K562 (cell line): ENCODE results near the gene SMIM30. TPM values are rescaled to one million over a fixed set of nuclear protein-coding genes. Genes with fewer than 3 reads are reported as not detected.

Experiments
- ATAC-seq: fragments of 200-7000 bp; cut with Tn5 transposase; 3 replicates; pipeline ENCODE4 v1.9.1; 2020; ENCODE audit warnings: moderate library complexity
- BruUV-seq: library from RNA; stranded (reverse); fragments of 400-500 nt; replicated peaks from 2 replicates; lab custom pipeline; 2021; lab: Mats Ljungman, UMichigan
- CTCF ChIA-PET: fragments of 300-600 bp; formaldehyde crosslinking; extraction: SDS; loops from one replicate; lab custom pipeline; 2021; ENCODE audit warnings: low intra/inter-chr PET ratio; lab: Yijun Ruan, JAX
- POLR2A ChIA-PET: fragments of 300-600, 350-650 bp; sonication (Branson Sonifier 250); formaldehyde crosslinking; extraction: SDS; loops from one replicate; lab custom pipeline; 2021; ENCODE audit warnings: antibody characterized with exemption, inconsistent platforms; lab: Yijun Ruan, JAX
- DNase-seq, 4 experiments: peaks; one replicate each; pipeline versions ENCODE4 v3.0.0 to v3.0.0-alpha.2; 2011 to 2018; ENCODE audit warnings: low spot score in 3 of 4, mixed read lengths in 3 of 4; ENCODE audit errors: extremely low read depth in 1 of 4
- FAIRE-seq: peaks from 2 replicates; lab custom pipeline; 2011; peaks lifted over from hg19 to GRCh38; lab: Jason Lieb, UNC
- H2AFZ ChIP-seq: 2 replicates; pipeline ENCODE4 v1.6.0; 2011; ENCODE audit warnings: low read depth, low read length, control low read depth, inconsistent platforms
- H3K27ac ChIP-seq: fragments of 200-600 bp; 3 replicates; pipeline ENCODE4 v1.8.0; 2011; ENCODE audit warnings: low read depth, mild to moderate bottlenecking, control low read depth, inconsistent platforms, low read length, moderate library complexity, mixed read lengths; ENCODE audit errors: extremely low read depth
- H3K27me3 ChIP-seq, 2 experiments: fragments of 300-600 bp in 1 of 2; 2 replicates in 1 of 2; 3 replicates in 1 of 2; pipeline versions ENCODE4 v1.6.0 to v1.8.0; 2011; ENCODE audit warnings: inconsistent platforms in 2 of 2, low read length in 2 of 2, mild to moderate bottlenecking in 1 of 2, mixed read lengths in 1 of 2, moderate library complexity in 1 of 2; ENCODE audit not compliant: control insufficient read depth in 2 of 2, insufficient read depth in 2 of 2
- H3K36me3 ChIP-seq: fragments of 300-600 bp; 3 replicates; pipeline ENCODE4 v1.8.0; 2011; ENCODE audit warnings: mild to moderate bottlenecking, low read length, inconsistent platforms; ENCODE audit not compliant: control insufficient read depth, insufficient read depth
- H3K4me1 ChIP-seq, 2 experiments: fragments of 200-600 bp in 1 of 2; replicated peaks in 1 of 2; 2 replicates in 1 of 2; 3 replicates in 1 of 2; pipeline versions ENCODE4 v1.5.1 to v1.8.0; 2011; ENCODE audit warnings: inconsistent platforms in 2 of 2, low read length in 2 of 2, mild to moderate bottlenecking in 1 of 2, mixed read lengths in 1 of 2, moderate library complexity in 1 of 2; ENCODE audit not compliant: control insufficient read depth in 2 of 2, insufficient read depth in 2 of 2
- H3K4me2 ChIP-seq: 2 replicates; pipeline ENCODE4 v1.6.1; 2011; ENCODE audit warnings: low read length, control low read depth, inconsistent platforms, mixed read lengths; ENCODE audit not compliant: insufficient read depth
- H3K4me3 ChIP-seq: fragments of 200-600 bp; sonication (generic), shearing (Covaris generic); 2 replicates; pipeline ENCODE4 v1.5.1; 2016; ENCODE audit warnings: control low read depth, inconsistent platforms
- H3K79me2 ChIP-seq: fragments of 200-600 bp; 3 replicates; pipeline ENCODE4 v1.8.0; 2011; ENCODE audit warnings: low read length, inconsistent platforms; ENCODE audit not compliant: control insufficient read depth, insufficient read depth
- H3K9ac ChIP-seq, 2 experiments: 2 replicates each; pipeline versions ENCODE4 v1.6.0 to v1.6.1; 2011; ENCODE audit warnings: low read depth in 2 of 2, low read length in 2 of 2, control low read depth in 1 of 2, inconsistent platforms in 1 of 2, mild to moderate bottlenecking in 1 of 2, mixed read lengths in 1 of 2; ENCODE audit not compliant: insufficient read depth in 1 of 2
- H3K9me1 ChIP-seq: one replicate; pipeline ENCODE4 v1.6.0; 2011; ENCODE audit warnings: inconsistent platforms, mild to moderate bottlenecking, low read length, moderate library complexity; ENCODE audit not compliant: control insufficient read depth, insufficient read depth
- H3K9me3 ChIP-seq: replicated peaks from 2 replicates; pipeline ENCODE4 v1.5.1; 2011; ENCODE audit warnings: low read depth, low read length, inconsistent platforms; ENCODE audit not compliant: control insufficient read depth, insufficient read depth
- H4K20me1 ChIP-seq: replicated peaks from 2 replicates; pipeline ENCODE4 v1.6.1; 2011; ENCODE audit warnings: low read length, inconsistent platforms, mixed read lengths; ENCODE audit not compliant: control insufficient read depth, insufficient read depth
- C11orf30 ChIP-seq: fragments of 450-650 bp; IDR thresholded peaks from 2 replicates; pipeline ENCODE4 v1.6.1; 2016; ENCODE audit warnings: low read depth, mild to moderate bottlenecking
- MAFF ChIP-seq: IDR thresholded peaks from 2 replicates; pipeline ENCODE4 v1.6.1; 2012; ENCODE audit warnings: low read length, improper control_type of control experiment
- NCOA4 ChIP-seq: fragments of 450-650 bp; IDR thresholded peaks from 2 replicates; pipeline ENCODE4 v1.6.1; 2018; ENCODE audit warnings: mild to moderate bottlenecking; ENCODE audit not compliant: partially characterized antibody
- PKNOX1 ChIP-seq: fragments of 450-650 bp; IDR thresholded peaks from 2 replicates; pipeline ENCODE4 v1.6.1; 2016
- POLR2G ChIP-seq: fragments of 200-400 bp; formaldehyde crosslinking; IDR thresholded peaks from 2 replicates; pipeline ENCODE4 v1.6.1; 2017; ENCODE audit warnings: low read depth, mild to moderate bottlenecking, antibody characterized with exemption, low read length, moderate library complexity
- POU5F1 ChIP-seq: fragments of 150-350 bp; IDR thresholded peaks from 2 replicates; pipeline ENCODE4 v1.6.1; 2014; ENCODE audit warnings: borderline replicate concordance, low read length, low read depth, mild to moderate bottlenecking; ENCODE audit not compliant: partially characterized antibody
- RB1 ChIP-seq: fragments of 450-650 bp; IDR thresholded peaks from 2 replicates; pipeline ENCODE4 v1.6.1; 2017; ENCODE audit warnings: low read depth, mild to moderate bottlenecking
- RBM25 ChIP-seq: fragments of 200-400 bp; formaldehyde crosslinking; IDR thresholded peaks from 2 replicates; pipeline ENCODE4 v1.6.1; 2018; ENCODE audit warnings: low read length, low read depth, moderate library complexity; ENCODE audit not compliant: severe bottlenecking
- TFAM ChIP-seq: fragments of 250-450 bp; sonication (Bioruptor Pico); conservative IDR thresholded peaks from 2 replicates; pipeline ENCODE4 v1.5.0; 2021; ENCODE audit warnings: mild to moderate bottlenecking, moderate library complexity
- ZNF316 ChIP-seq: fragments of 450-650 bp; IDR thresholded peaks from 2 replicates; pipeline ENCODE4 v1.6.1; 2016
- WGBS: fragments of 100-300 bp; shearing (Covaris generic); methylation state at CpG from one replicate; pipeline ENCODE4 v1.1.6; 2016; ENCODE audit warnings: low coverage, mixed read lengths; ENCODE audit not compliant: insufficient coverage; ENCODE audit errors: missing lambda C conversion rate; 5-methylcytosine and 5-hydroxymethylcytosine counted together
- in situ Hi-C: fragments of 300-500 bp; cut with MboI; formaldehyde crosslinking; loops from 4 replicates; pipeline ENCODE4 v1.15.0; 2018; ENCODE audit warnings: inconsistent platforms, mixed read lengths
- intact Hi-C: fragments of 100-400 bp; cut with micrococcal nuclease; formaldehyde crosslinking; loops from 2 replicates; pipeline ENCODE4 v1.14.2; 2022
- polyA plus RNA-seq, 8 experiments: library from polyadenylated mRNA; depleted of rRNA in 4 of 8; stranded (reverse) in 5 of 8; unstranded in 3 of 8; fragments of >200 nt; fragmentation: Nextera tagmentation in 2 of 8; fragmentation: Illumina TruSeq in 1 of 8; extraction: Ambion mirVana in 2 of 8; extraction: Trizol in 1 of 8; gene quantifications; 2 replicates each; pipeline versions ENCODE4 v1.2.1 to v1.2.3, GENCODE V29; 2011 to 2014; ENCODE audit warnings: inconsistent platforms in 1 of 8, missing spikeins in 1 of 8
- total RNA-seq, 7 experiments: library from RNA; depleted of rRNA in 6 of 7; stranded (reverse); fragments of >200 nt in 6 of 7; fragmentation: Illumina TruSeq in 2 of 7; extraction: Trizol in 2 of 7; gene quantifications; 2 replicates each; pipeline versions ENCODE4 v1.2.1 to v1.2.3, GENCODE V29; 2011 to 2021; ENCODE audit warnings: low replicate concordance in 1 of 7
- TF ChIP-seq, protein P1 (sequence below), 2 experiments: fragments of 450-650 bp; IDR thresholded peaks; 2 replicates each; pipeline ENCODE4 v1.6.1; 2018; ENCODE audit warnings: mild to moderate bottlenecking in 2 of 2, low read depth in 1 of 2; ENCODE audit not compliant: partially characterized antibody in 2 of 2
- TF ChIP-seq, protein P2 (sequence below): fragments of 250-450 bp; sonication (Bioruptor Pico); IDR thresholded peaks from 2 replicates; pipeline ENCODE4 v1.8.0; 2021; ENCODE audit warnings: mild to moderate bottlenecking, moderate library complexity

Gene SMIM30
- total and polyA plus RNA-seq, 9 of the 15 experiments (the other 6 are each of a cell fraction or from before 2014, with no cell fraction given) = 161 to 891 (median 316) TPM

DNA sequence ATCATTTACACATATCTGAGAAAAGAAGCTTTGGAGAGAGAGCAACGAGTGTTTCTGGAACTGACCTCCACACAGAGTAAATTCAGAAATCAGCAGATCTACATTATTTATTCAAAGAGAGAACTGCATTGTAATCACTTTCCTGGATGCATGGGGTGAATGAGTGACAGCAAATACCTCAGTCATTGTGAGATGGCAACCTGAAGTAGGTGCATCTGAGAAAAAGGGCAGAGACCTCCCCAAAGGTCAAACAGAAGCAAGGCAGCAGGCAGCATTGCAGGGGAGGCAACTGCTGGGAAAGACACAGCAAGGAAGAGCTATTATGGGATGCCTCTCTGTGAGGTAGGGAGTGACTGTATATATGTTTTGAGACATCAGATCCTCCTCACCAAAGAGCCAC, 26.5 kb upstream of the SMIM30 start:
- in situ Hi-C loops (no loop called here), intact Hi-C loops (loop anchor here (5.0 kb wide), 1 partner anchor 203 kb away; no protein-coding TSS in a partner anchor)
- Histone ChIP-seq H3K4me2 (no peak overlapping the region), H3K27ac (peak overlapping the region; percentile 69; the same call in 1 of the 3 replicates), H3K9me1 (no peaks in the 10 kb centered on the region), H3K9ac (no peak overlapping the region), H3K36me3 (no peaks in the 10 kb centered on the region; the same call in 2 of the 3 replicates), H3K27me3 (no peaks in the 10 kb centered on the region), H3K4me1 (peaks cover 11 to 54% of the 10 kb centered on the region in 2 experiments), H3K4me3 (no peak overlapping the region), H3K9me3 (no peaks in the 10 kb centered on the region), H2AFZ (peak overlapping the region; percentile 82), H3K79me2 (no peaks in the 10 kb centered on the region), H4K20me1 (no peaks in the 10 kb centered on the region)
- ChIA-PET POLR2A (no interaction called here), CTCF (no interaction called here)
- BruUV-seq = no TSS peak
- DNase-seq (peak in 3 of 4 experiments; percentile 23 to 46 (median 34)), FAIRE-seq (no peak), ATAC-seq (peak; percentile 51)
- TF ChIP-seq, protein P1, sequence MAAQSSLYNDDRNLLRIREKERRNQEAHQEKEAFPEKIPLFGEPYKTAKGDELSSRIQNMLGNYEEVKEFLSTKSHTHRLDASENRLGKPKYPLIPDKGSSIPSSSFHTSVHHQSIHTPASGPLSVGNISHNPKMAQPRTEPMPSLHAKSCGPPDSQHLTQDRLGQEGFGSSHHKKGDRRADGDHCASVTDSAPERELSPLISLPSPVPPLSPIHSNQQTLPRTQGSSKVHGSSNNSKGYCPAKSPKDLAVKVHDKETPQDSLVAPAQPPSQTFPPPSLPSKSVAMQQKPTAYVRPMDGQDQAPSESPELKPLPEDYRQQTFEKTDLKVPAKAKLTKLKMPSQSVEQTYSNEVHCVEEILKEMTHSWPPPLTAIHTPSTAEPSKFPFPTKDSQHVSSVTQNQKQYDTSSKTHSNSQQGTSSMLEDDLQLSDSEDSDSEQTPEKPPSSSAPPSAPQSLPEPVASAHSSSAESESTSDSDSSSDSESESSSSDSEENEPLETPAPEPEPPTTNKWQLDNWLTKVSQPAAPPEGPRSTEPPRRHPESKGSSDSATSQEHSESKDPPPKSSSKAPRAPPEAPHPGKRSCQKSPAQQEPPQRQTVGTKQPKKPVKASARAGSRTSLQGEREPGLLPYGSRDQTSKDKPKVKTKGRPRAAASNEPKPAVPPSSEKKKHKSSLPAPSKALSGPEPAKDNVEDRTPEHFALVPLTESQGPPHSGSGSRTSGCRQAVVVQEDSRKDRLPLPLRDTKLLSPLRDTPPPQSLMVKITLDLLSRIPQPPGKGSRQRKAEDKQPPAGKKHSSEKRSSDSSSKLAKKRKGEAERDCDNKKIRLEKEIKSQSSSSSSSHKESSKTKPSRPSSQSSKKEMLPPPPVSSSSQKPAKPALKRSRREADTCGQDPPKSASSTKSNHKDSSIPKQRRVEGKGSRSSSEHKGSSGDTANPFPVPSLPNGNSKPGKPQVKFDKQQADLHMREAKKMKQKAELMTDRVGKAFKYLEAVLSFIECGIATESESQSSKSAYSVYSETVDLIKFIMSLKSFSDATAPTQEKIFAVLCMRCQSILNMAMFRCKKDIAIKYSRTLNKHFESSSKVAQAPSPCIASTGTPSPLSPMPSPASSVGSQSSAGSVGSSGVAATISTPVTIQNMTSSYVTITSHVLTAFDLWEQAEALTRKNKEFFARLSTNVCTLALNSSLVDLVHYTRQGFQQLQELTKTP (IDR thresholded peaks at IDR 0.05; ENCODE audit: low read depth in 1 of 2, partially characterized antibody in 2 of 2) = no peak
- TF ChIP-seq NCOA4 = no peak
- no peak for TF ChIP-seq TFAM
- TF ChIP-seq RB1 = no peak
- TF ChIP-seq ZNF316 = peak; percentile 75
- no peak for TF ChIP-seq POLR2G
- TF ChIP-seq C11orf30 = peak; percentile 59
- TF ChIP-seq POU5F1 = no peak
- TF ChIP-seq RBM25 = no peak
- TF ChIP-seq, protein P2, sequence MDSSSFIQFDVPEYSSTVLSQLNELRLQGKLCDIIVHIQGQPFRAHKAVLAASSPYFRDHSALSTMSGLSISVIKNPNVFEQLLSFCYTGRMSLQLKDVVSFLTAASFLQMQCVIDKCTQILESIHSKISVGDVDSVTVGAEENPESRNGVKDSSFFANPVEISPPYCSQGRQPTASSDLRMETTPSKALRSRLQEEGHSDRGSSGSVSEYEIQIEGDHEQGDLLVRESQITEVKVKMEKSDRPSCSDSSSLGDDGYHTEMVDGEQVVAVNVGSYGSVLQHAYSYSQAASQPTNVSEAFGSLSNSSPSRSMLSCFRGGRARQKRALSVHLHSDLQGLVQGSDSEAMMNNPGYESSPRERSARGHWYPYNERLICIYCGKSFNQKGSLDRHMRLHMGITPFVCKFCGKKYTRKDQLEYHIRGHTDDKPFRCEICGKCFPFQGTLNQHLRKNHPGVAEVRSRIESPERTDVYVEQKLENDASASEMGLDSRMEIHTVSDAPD (CRISPR knock-in tag) = no peak
- peak; percentile 45; the same call in 1 of the 2 replicates for TF ChIP-seq MAFF
- peak; percentile 79 for TF ChIP-seq PKNOX1
- WGBS = 6% methylated on average over 1 of the region's 1 CpG
